ENCODE measurements around the gene ABCC1. TPM values are rescaled to one million over a fixed set of nuclear protein-coding genes. Genes with fewer than 3 reads are reported as not detected.

ABCC1 gene
- polyA plus RNA-seq, 1 donor (not counting 4 experiments of a cell fraction or from before 2014, with no cell fraction given) = 19.4 TPM

- H3K9me3 ChIP-seq (ENCODE audit: control insufficient read depth, low read depth, low read length) = no peaks in the 10 kb centered on the region
- H3K4me2 ChIP-seq (ENCODE audit: control insufficient read depth, extremely low read depth, insufficient read depth, low read depth, low read length) = no peak overlapping the region
- H3K27ac ChIP-seq (ENCODE audit: control insufficient read depth, insufficient read depth, low read length) = no peak overlapping the region
- DNase-seq (ENCODE audit: low read depth, low spot score) = no peak
- TF ChIP-seq, protein P1, sequence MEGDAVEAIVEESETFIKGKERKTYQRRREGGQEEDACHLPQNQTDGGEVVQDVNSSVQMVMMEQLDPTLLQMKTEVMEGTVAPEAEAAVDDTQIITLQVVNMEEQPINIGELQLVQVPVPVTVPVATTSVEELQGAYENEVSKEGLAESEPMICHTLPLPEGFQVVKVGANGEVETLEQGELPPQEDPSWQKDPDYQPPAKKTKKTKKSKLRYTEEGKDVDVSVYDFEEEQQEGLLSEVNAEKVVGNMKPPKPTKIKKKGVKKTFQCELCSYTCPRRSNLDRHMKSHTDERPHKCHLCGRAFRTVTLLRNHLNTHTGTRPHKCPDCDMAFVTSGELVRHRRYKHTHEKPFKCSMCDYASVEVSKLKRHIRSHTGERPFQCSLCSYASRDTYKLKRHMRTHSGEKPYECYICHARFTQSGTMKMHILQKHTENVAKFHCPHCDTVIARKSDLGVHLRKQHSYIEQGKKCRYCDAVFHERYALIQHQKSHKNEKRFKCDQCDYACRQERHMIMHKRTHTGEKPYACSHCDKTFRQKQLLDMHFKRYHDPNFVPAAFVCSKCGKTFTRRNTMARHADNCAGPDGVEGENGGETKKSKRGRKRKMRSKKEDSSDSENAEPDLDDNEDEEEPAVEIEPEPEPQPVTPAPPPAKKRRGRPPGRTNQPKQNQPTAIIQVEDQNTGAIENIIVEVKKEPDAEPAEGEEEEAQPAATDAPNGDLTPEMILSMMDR (optimal IDR thresholded peaks at IDR 0.05 in 1 of 3, IDR thresholded peaks at IDR 0.05 in 1 of 3, conservative IDR thresholded peaks at IDR 0.05 in 1 of 3; ENCODE audit: extremely low read depth in 1 of 3, insufficient read depth in 2 of 3, low read length in 3 of 3) = no peak
- no peak for TF ChIP-seq EZH2 (IDR thresholded peaks at IDR 0.05; ENCODE audit: low read length)
- dilution Hi-C loops (cut with MboI; ENCODE audit: extremely low pct_ligation_motif_present, low sequenced_read_pairs) = no loop called here
- H2AFZ ChIP-seq (ENCODE audit: control insufficient read depth, low read length) = no peak overlapping the region
- H3K36me3 ChIP-seq (ENCODE audit: control insufficient read depth in 2 of 2, extremely low read depth in 1 of 2, insufficient read depth in 2 of 2, low read length in 2 of 2) = peaks cover 26 to 34% of the 10 kb centered on the region in 2 experiments
- H3K4me3 ChIP-seq (ENCODE audit: control insufficient read depth in 2 of 3, extremely low read depth in 1 of 3, insufficient read depth in 2 of 3, low read depth in 1 of 3, low read length in 3 of 3) = no peak overlapping the region
- H4K20me1 ChIP-seq (ENCODE audit: control insufficient read depth, extremely low read depth, insufficient read depth, low read length) = no peaks in the 10 kb centered on the region
- H3K27me3 ChIP-seq (ENCODE audit: control insufficient read depth, extremely low read depth, insufficient read depth, low read length) = no peaks in the 10 kb centered on the region
- FAIRE-seq = no peak
- no peak overlapping the region for H3K9ac ChIP-seq (ENCODE audit: control insufficient read depth, extremely low read depth, insufficient read depth, low read length)
- no peaks in the 10 kb centered on the region for H3K9me1 ChIP-seq (ENCODE audit: control insufficient read depth, extremely low read depth, insufficient read depth, low read length)
- H3K4me1 ChIP-seq (ENCODE audit: control insufficient read depth, extremely low read depth, insufficient read depth, low read length) = no peaks in the 10 kb centered on the region
- no peaks in the 10 kb centered on the region for H3K79me2 ChIP-seq (ENCODE audit: control insufficient read depth, insufficient read depth, low read length)
Observed at GRCh38 chr16:16131659-16132058, 182.2 kb downstream of the ABCC1 start.

DNA sequence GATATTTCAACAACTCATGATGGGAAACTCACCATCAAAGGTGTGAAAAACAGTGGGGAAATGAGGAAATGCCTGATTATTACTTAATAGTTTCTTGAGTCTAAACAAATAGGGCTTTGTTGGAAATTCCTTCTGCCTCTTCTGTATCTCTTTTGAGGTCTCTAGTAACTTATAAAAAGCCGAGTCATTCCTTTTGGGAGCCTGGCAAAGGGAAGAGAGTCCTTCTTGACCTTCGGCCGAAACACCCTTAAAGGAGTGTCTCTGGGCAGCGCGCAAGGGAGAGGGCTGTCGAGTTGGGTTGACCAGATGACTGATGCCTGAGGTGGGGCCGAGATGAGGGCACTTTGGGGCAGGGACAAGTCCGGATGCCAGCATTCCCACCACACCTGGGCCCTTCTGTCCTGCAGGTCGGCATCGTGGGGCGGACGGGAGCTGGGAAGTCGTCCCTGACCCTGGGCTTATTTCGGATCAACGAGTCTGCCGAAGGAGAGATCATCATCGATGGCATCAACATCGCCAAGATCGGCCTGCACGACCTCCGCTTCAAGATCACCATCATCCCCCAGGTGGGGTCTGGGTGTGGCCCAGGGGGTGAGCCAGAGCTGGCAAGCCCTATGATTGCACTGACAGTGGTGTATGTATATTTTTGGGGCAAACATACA is 184.7 kb downstream of the ABCC1 start:
- Histone ChIP-seq H3K27ac (ENCODE audit: control insufficient read depth, insufficient read depth, low read length) (no peak overlapping the region), H3K4me2 (ENCODE audit: control insufficient read depth, extremely low read depth, insufficient read depth, low read depth, low read length) (no peak overlapping the region), H3K9ac (ENCODE audit: control insufficient read depth, extremely low read depth, insufficient read depth, low read length) (no peak overlapping the region), H3K36me3 (ENCODE audit: control insufficient read depth in 2 of 2, extremely low read depth in 1 of 2, insufficient read depth in 2 of 2, low read length in 2 of 2) (peaks cover 38% of the 10 kb centered on the region in 2 experiments), H4K20me1 (ENCODE audit: control insufficient read depth, extremely low read depth, insufficient read depth, low read length) (no peaks in the 10 kb centered on the region), H3K4me3 (ENCODE audit: control insufficient read depth in 2 of 3, extremely low read depth in 1 of 3, insufficient read depth in 2 of 3, low read depth in 1 of 3, low read length in 3 of 3) (no peak overlapping the region), H3K9me3 (ENCODE audit: control insufficient read depth, low read depth, low read length) (no peaks in the 10 kb centered on the region), H3K4me1 (ENCODE audit: control insufficient read depth, extremely low read depth, insufficient read depth, low read length) (no peaks in the 10 kb centered on the region), H3K9me1 (ENCODE audit: control insufficient read depth, extremely low read depth, insufficient read depth, low read length) (no peaks in the 10 kb centered on the region), H3K27me3 (ENCODE audit: control insufficient read depth, extremely low read depth, insufficient read depth, low read length) (no peaks in the 10 kb centered on the region), H2AFZ (ENCODE audit: control insufficient read depth, low read length) (no peak overlapping the region), H3K79me2 (ENCODE audit: control insufficient read depth, insufficient read depth, low read length) (no peaks in the 10 kb centered on the region)
- dilution Hi-C loops (cut with MboI; ENCODE audit: extremely low pct_ligation_motif_present, low sequenced_read_pairs) = no loop called here
- no peak for DNase-seq (ENCODE audit: low read depth, low spot score)
- FAIRE-seq = no peak
- TF ChIP-seq, protein P1 (optimal IDR thresholded peaks at IDR 0.05 in 1 of 3, IDR thresholded peaks at IDR 0.05 in 1 of 3, conservative IDR thresholded peaks at IDR 0.05 in 1 of 3; ENCODE audit: extremely low read depth in 1 of 3, insufficient read depth in 2 of 3, low read length in 3 of 3) = no peak
- TF ChIP-seq EZH2 (IDR thresholded peaks at IDR 0.05; ENCODE audit: low read length) = no peak
